GM12878 (cell line): ENCODE data around the gene KISS1R. TPM values are rescaled to one million over a fixed set of nuclear protein-coding genes. Genes with fewer than 3 reads are reported as not detected.

Experiments
- ATAC-seq: fragments of 200-7000 bp; cut with Tn5 transposase; 3 replicates; pipeline ENCODE4 v1.9.1; 2020; ENCODE audit warnings: mild to moderate bottlenecking, moderate library complexity
- BruUV-seq: library from RNA; stranded (reverse); fragments of 400-500 nt; replicated peaks from 2 replicates; lab custom pipeline; 2021; lab: Mats Ljungman, UMichigan
- CTCF ChIA-PET: fragments of 300-600 bp; sonication (Branson Sonifier 250); formaldehyde crosslinking; extraction: SDS; loops from one replicate; lab custom pipeline; 2021; ENCODE audit warnings: inconsistent platforms; lab: Yijun Ruan, JAX
- POLR2A ChIA-PET: fragments of 350-600 bp; formaldehyde crosslinking; extraction: SDS; loops from one replicate; lab custom pipeline; 2021; ENCODE audit warnings: inconsistent platforms; lab: Charles Lee
- RAD21 ChIA-PET: fragments of 300-600 bp; sonication (Branson Sonifier 250); formaldehyde crosslinking; loops from one replicate; lab custom pipeline; 2023; ENCODE audit warnings: antibody characterized with exemption; ENCODE audit not compliant: unreplicated experiment; lab: Charles Lee
- SMC1A ChIA-PET: fragments of 300-600 bp; sonication (Branson Sonifier 250); formaldehyde crosslinking; loops from one replicate; lab custom pipeline; 2023; ENCODE audit not compliant: unreplicated experiment, uncharacterized antibody; lab: Charles Lee
- DNase-seq: peaks from one replicate; pipeline ENCODE4 v3.0.0-alpha.2; 2011; ENCODE audit warnings: low read depth, low spot score
- FAIRE-seq: peaks from 3 replicates; lab custom pipeline; 2011; peaks lifted over from hg19 to GRCh38; lab: Jason Lieb, UNC
- H2AFZ ChIP-seq: 2 replicates; pipeline ENCODE4 v1.6.0; 2011; ENCODE audit warnings: low read depth, low read length, control low read depth; ENCODE audit not compliant: control insufficient read depth
- H3K27ac ChIP-seq: 2 replicates; pipeline ENCODE4 v1.5.1; 2011; ENCODE audit warnings: control low read depth; ENCODE audit not compliant: control insufficient read depth, insufficient read depth
- H3K27me3 ChIP-seq, 2 experiments: replicated peaks in 1 of 2; 2 replicates each; pipeline versions ENCODE4 v1.6.0 to v1.6.1; 2011; ENCODE audit warnings: low read length in 1 of 2; ENCODE audit not compliant: control insufficient read depth in 2 of 2, insufficient read depth in 2 of 2
- H3K36me3 ChIP-seq, 2 experiments: 2 replicates each; pipeline ENCODE4 v1.5.1; 2011; ENCODE audit warnings: low read length in 1 of 2; ENCODE audit not compliant: control insufficient read depth in 2 of 2, insufficient read depth in 2 of 2
- H3K4me1 ChIP-seq: 2 replicates; pipeline ENCODE4 v1.6.1; 2011; ENCODE audit warnings: mild to moderate bottlenecking, low read length, moderate library complexity, mixed read lengths; ENCODE audit not compliant: control insufficient read depth, insufficient read depth
- H3K4me2 ChIP-seq: 2 replicates; pipeline ENCODE4 v1.6.0; 2011; ENCODE audit warnings: control low read depth; ENCODE audit not compliant: control insufficient read depth, insufficient read depth
- H3K4me3 ChIP-seq: fragments of 200-600 bp; sonication (generic); 2 replicates; pipeline ENCODE4 v1.5.1; 2016
- H3K79me2 ChIP-seq: 2 replicates; pipeline ENCODE4 v1.6.0; 2011; ENCODE audit warnings: low read length; ENCODE audit not compliant: control insufficient read depth, insufficient read depth
- H3K9ac ChIP-seq: 2 replicates; pipeline ENCODE4 v1.8.0; 2011; ENCODE audit warnings: low read length, control low read depth, mixed read lengths; ENCODE audit not compliant: control insufficient read depth, insufficient read depth
- H3K9me3 ChIP-seq: replicated peaks from 3 replicates; pipeline ENCODE4 v1.5.1; 2011; ENCODE audit warnings: mild to moderate bottlenecking, low read length; ENCODE audit not compliant: control insufficient read depth, insufficient read depth
- H4K20me1 ChIP-seq: 2 replicates; pipeline ENCODE4 v1.6.0; 2011; ENCODE audit not compliant: control insufficient read depth, insufficient read depth
- CEBPB ChIP-seq, 2 experiments: fragments of 150-350 bp in 1 of 2; IDR thresholded peaks; 2 replicates each; pipeline ENCODE4 v1.6.1; 2012 to 2014; ENCODE audit warnings: low read depth in 2 of 2, low read length in 2 of 2, borderline replicate concordance in 1 of 2, inconsistent platforms in 1 of 2
- EP300 ChIP-seq, 2 experiments: fragments of 150-350 bp in 1 of 2; IDR thresholded peaks; 2 replicates each; pipeline ENCODE4 v1.6.1; 2011 to 2012; ENCODE audit warnings: low read depth in 2 of 2, low read length in 2 of 2, borderline replicate concordance in 1 of 2, improper control_type of control experiment in 1 of 2, inconsistent platforms in 1 of 2; ENCODE audit not compliant: control insufficient read depth in 1 of 2
- GATAD2B ChIP-seq: fragments of 450-650 bp; conservative IDR thresholded peaks from 2 replicates; pipeline ENCODE4 v1.6.1; 2017; ENCODE audit warnings: low read depth, mild to moderate bottlenecking, moderate library complexity
- NBN ChIP-seq: fragments of 450-650 bp; IDR thresholded peaks from 2 replicates; pipeline ENCODE4 v1.6.1; 2016
- POU2F2 ChIP-seq: IDR thresholded peaks from 3 replicates; pipeline ENCODE4 v1.6.1; 2011; ENCODE audit warnings: low read depth, mild to moderate bottlenecking, low read length, borderline replicate concordance
- SREBF1 ChIP-seq: IDR thresholded peaks from 2 replicates; pipeline ENCODE4 v1.6.1; 2012; ENCODE audit warnings: mild to moderate bottlenecking, low read length
- SRF ChIP-seq, 2 experiments: IDR thresholded peaks; 2 replicates each; pipeline ENCODE4 v1.6.1; 2011; ENCODE audit warnings: low read depth in 2 of 2, low read length in 2 of 2, mild to moderate bottlenecking in 1 of 2, moderate library complexity in 1 of 2
- STAT1 ChIP-seq: fragments of 450-650 bp; conservative IDR thresholded peaks from 2 replicates; pipeline ENCODE4 v1.6.1; 2014; ENCODE audit warnings: antibody characterized with exemption, mild to moderate bottlenecking
- TCF12 ChIP-seq: IDR thresholded peaks from 2 replicates; pipeline ENCODE4 v1.6.1; 2011; ENCODE audit warnings: low read depth, mild to moderate bottlenecking, low read length
- WRNIP1 ChIP-seq: IDR thresholded peaks from 2 replicates; pipeline ENCODE4 v1.6.1; 2011; ENCODE audit warnings: low read depth, low read length, improper control_type of control experiment, borderline replicate concordance
- YY1 ChIP-seq: IDR thresholded peaks from 2 replicates; pipeline ENCODE4 v1.6.1; 2011; ENCODE audit warnings: low read depth, mild to moderate bottlenecking, low read length
- ZSCAN29 ChIP-seq: fragments of 450-650 bp; IDR thresholded peaks from 2 replicates; pipeline ENCODE4 v1.6.1; 2017; ENCODE audit warnings: mild to moderate bottlenecking, moderate library complexity
- WGBS: methylation state at CpG from one replicate; pipeline ENCODE4 v1.1.6; 2016; ENCODE audit warnings: low lambda C conversion rate; ENCODE audit not compliant: insufficient replicate concordance, insufficient coverage; ENCODE audit errors: missing lambda C conversion rate; 5-methylcytosine and 5-hydroxymethylcytosine counted together
- in situ Hi-C: fragments of 300-500 bp; cut with MboI; formaldehyde crosslinking; loops from 9 replicates; pipeline ENCODE4 v1.14.3; 2018; ENCODE audit warnings: mixed read lengths
- intact Hi-C: fragments of 100-400 bp; cut with micrococcal nuclease; formaldehyde crosslinking; loops from one replicate; pipeline ENCODE4 v1.14.2; 2022; ENCODE audit not compliant: unreplicated experiment
- polyA plus RNA-seq, 11 experiments: library from polyadenylated mRNA; depleted of rRNA in 4 of 11; unstranded in 6 of 11; stranded (reverse) in 5 of 11; fragments of >200 nt; fragmentation: Nextera tagmentation in 4 of 11; fragmentation: Illumina TruSeq in 1 of 11; extraction: Ambion mirVana in 4 of 11; extraction: Trizol in 1 of 11; gene quantifications; 1 replicate in 1 of 11; 2 replicates in 10 of 11; pipeline versions ENCODE4 v1.2.1 to v1.2.3, GENCODE V29; 2011 to 2016; ENCODE audit warnings: inconsistent platforms in 2 of 11, missing spikeins in 2 of 11, low read depth in 1 of 11
- total RNA-seq, 4 experiments: library from RNA; depleted of rRNA in 3 of 4; stranded (reverse); fragments of >200 nt in 3 of 4; fragmentation: Illumina TruSeq in 1 of 4; extraction: Trizol in 1 of 4; gene quantifications; 2 replicates each; pipeline versions ENCODE4 v1.2.1 to v1.2.3, GENCODE V29; 2013 to 2021
- TF ChIP-seq, protein P1 (sequence below): IDR thresholded peaks from 2 replicates; pipeline ENCODE4 v1.6.1; 2011; ENCODE audit warnings: low read depth, mild to moderate bottlenecking, low read length, moderate library complexity, borderline replicate concordance; ENCODE audit errors: extremely low read depth
- TF ChIP-seq, protein P2 (sequence below): fragments of 450-650 bp; formaldehyde crosslinking; IDR thresholded peaks from 2 replicates; pipeline ENCODE4 v1.5.0; 2022; ENCODE audit warnings: mild to moderate bottlenecking, missing genetic modification characterization
- TF ChIP-seq, protein P3 (sequence below): fragments of 450-650 bp; IDR thresholded peaks from 2 replicates; pipeline ENCODE4 v1.6.1; 2017; ENCODE audit warnings: mild to moderate bottlenecking, low read depth, inconsistent platforms; ENCODE audit not compliant: poor library complexity, severe bottlenecking
- TF ChIP-seq, protein P4 (sequence below): fragments of 450-650 bp; IDR thresholded peaks from 2 replicates; pipeline ENCODE4 v1.6.1; 2016; ENCODE audit warnings: mild to moderate bottlenecking

Gene KISS1R
- total and polyA plus RNA-seq, 10 of the 15 experiments (the other 5 are each of a cell fraction or from before 2014, with no cell fraction given): 0.13 to 2.7 (median 1.4) TPM; not detected in 3

DNA sequence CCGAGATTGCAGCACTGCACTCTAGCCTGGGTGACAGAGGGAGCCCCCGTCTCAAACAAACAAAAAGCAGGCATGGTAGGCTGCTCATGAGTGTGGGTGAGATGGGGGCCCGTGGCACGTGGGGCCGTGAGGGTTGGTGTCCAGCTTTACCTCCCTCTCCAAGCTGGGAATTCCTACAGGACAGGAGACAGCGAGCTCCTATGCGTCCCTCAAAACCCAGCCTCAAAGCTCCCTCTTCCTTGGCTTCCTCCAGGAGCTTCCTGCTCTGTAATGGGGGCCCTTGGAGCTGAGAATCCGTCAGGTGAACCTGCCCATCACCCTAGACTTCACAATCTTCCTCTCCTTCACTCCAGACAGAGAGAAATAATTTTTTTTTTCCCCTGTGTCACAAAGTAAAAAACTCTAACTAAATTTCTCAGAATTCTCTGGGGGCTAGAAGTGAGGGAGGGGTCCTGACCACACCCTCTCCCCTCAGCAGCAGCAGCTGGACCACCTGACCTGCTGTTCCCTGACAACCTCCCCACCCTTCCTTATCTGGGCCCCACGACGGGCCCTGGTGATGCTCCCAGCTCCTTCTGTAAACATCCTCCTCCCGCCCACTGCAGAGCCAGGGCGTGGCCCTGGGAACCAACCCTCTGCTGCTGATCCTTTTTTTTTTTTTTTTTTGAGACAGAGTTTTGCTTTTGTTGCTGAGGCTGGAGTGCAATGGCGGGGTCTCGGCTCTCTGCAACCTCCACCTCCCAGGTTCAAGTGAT is 44.9 kb downstream of the KISS1R start:
- WGBS: 79% methylated on average over 13 of the region's 14 CpGs
- DNase-seq (no peak), FAIRE-seq (no peak), ATAC-seq (no peak)
- Histone ChIP-seq H3K9me3 (peaks cover 2% of the 10 kb centered on the region; the same call in 1 of the 3 replicates), H2AFZ (no peak overlapping the region), H3K79me2 (no peaks in the 10 kb centered on the region), H3K27ac (no peak overlapping the region), H3K4me3 (no peak overlapping the region), H4K20me1 (peaks cover 3% of the 10 kb centered on the region; the same call in 1 of the 2 replicates), H3K4me1 (no peaks in the 10 kb centered on the region), H3K4me2 (no peak overlapping the region), H3K27me3 (no peaks in the 10 kb centered on the region), H3K36me3 (peaks cover 17 to 53% of the 10 kb centered on the region in 2 experiments), H3K9ac (no peak overlapping the region)
- ChIA-PET CTCF (interaction anchor here (0.7 kb wide), 1 partner anchor 30 kb away, joined by 3 read pairs; no protein-coding TSS in a partner anchor), RAD21 (no interaction called here), SMC1A (no interaction called here), POLR2A (no interaction called here)
- in situ Hi-C loops: no loop called here
- TF ChIP-seq TCF12 (no peak), CEBPB (IDR thresholded peaks at IDR 0.05; ENCODE audit: borderline replicate concordance in 1 of 2, low read depth in 2 of 2, low read length in 2 of 2) (no peak), STAT1 (no peak), EP300 (IDR thresholded peaks at IDR 0.05; ENCODE audit: borderline replicate concordance in 1 of 2, control insufficient read depth in 1 of 2, low read depth in 2 of 2, low read length in 2 of 2) (no peak), SRF (IDR thresholded peaks at IDR 0.05; ENCODE audit: low read depth in 2 of 2, low read length in 2 of 2) (no peak), GATAD2B (no peak), WRNIP1 (no peak), ZSCAN29 (no peak), NBN (no peak), YY1 (no peak), SREBF1 (no peak), POU2F2 (no peak)
- TF ChIP-seq, protein P1, sequence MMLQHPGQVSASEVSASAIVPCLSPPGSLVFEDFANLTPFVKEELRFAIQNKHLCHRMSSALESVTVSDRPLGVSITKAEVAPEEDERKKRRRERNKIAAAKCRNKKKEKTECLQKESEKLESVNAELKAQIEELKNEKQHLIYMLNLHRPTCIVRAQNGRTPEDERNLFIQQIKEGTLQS: no peak
- TF ChIP-seq, protein P2, sequence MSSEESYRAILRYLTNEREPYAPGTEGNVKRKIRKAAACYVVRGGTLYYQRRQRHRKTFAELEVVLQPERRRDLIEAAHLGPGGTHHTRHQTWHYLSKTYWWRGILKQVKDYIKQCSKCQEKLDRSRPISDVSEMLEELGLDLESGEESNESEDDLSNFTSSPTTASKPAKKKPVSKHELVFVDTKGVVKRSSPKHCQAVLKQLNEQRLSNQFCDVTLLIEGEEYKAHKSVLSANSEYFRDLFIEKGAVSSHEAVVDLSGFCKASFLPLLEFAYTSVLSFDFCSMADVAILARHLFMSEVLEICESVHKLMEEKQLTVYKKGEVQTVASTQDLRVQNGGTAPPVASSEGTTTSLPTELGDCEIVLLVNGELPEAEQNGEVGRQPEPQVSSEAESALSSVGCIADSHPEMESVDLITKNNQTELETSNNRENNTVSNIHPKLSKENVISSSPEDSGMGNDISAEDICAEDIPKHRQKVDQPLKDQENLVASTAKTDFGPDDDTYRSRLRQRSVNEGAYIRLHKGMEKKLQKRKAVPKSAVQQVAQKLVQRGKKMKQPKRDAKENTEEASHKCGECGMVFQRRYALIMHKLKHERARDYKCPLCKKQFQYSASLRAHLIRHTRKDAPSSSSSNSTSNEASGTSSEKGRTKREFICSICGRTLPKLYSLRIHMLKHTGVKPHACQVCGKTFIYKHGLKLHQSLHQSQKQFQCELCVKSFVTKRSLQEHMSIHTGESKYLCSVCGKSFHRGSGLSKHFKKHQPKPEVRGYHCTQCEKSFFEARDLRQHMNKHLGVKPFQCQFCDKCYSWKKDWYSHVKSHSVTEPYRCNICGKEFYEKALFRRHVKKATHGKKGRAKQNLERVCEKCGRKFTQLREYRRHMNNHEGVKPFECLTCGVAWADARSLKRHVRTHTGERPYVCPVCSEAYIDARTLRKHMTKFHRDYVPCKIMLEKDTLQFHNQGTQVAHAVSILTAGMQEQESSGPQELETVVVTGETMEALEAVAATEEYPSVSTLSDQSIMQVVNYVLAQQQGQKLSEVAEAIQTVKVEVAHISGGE: no peak
- TF ChIP-seq, protein P3, sequence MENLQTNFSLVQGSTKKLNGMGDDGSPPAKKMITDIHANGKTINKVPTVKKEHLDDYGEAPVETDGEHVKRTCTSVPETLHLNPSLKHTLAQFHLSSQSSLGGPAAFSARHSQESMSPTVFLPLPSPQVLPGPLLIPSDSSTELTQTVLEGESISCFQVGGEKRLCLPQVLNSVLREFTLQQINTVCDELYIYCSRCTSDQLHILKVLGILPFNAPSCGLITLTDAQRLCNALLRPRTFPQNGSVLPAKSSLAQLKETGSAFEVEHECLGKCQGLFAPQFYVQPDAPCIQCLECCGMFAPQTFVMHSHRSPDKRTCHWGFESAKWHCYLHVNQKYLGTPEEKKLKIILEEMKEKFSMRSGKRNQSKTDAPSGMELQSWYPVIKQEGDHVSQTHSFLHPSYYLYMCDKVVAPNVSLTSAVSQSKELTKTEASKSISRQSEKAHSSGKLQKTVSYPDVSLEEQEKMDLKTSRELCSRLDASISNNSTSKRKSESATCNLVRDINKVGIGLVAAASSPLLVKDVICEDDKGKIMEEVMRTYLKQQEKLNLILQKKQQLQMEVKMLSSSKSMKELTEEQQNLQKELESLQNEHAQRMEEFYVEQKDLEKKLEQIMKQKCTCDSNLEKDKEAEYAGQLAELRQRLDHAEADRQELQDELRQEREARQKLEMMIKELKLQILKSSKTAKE: no peak
- TF ChIP-seq, protein P4, sequence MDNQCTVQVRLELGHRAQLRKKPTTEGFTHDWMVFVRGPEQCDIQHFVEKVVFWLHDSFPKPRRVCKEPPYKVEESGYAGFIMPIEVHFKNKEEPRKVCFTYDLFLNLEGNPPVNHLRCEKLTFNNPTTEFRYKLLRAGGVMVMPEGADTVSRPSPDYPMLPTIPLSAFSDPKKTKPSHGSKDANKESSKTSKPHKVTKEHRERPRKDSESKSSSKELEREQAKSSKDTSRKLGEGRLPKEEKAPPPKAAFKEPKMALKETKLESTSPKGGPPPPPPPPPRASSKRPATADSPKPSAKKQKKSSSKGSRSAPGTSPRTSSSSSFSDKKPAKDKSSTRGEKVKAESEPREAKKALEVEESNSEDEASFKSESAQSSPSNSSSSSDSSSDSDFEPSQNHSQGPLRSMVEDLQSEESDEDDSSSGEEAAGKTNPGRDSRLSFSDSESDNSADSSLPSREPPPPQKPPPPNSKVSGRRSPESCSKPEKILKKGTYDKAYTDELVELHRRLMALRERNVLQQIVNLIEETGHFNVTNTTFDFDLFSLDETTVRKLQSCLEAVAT: no peak
- intact Hi-C loops: no loop called here
- no TSS peak for BruUV-seq
